ENCODE measurements around the gene COA3.

COA3 gene

DNA sequence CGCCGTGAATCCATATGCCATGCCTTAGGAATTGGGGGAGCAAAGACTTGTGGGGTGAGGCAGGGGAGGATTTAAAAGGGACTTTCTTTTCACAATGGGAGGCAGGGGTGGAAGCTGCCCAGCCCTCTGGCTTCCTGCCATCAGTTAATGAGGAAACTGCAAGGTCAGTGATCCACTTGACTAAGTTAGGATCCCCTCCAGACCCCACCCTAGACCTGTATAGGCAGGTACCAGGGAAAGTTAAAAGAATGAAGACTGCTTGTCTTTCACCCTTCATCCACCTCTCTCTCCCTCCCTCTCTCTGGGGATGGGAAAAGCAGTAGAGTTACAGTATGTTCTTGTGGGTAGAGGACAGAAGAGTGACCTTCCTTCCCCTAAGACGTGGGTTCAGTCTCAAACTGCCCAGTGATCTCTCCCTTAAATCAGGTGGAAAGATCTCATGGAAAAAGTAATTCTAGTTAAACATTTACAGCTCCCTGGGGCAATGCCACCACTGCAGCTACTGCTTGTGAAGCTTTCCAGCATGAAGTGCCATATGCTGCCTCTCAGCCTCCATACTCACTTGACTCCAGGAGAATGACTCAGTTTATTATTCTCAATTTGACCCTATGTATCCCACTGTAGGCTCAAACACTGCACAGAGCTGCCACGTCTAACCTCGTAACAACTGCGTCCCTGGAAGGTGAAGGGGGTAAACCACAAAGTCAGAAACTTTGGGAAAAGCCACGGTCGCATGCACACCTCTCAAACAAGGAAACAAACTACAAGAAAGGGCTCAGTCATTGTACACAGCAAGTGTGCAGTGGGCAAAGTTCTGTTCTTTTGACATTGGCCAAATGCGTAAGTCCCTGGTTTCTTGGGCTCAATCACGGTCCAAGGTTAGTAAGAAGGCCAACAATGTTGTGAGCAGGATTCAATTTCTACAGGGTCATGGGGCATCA lies 1.2 kb downstream of the COA3 start:
- H3K27me3 ChIP-seq: peaks cover 11% of the 10 kb centered on the region
- peaks cover 13% of the 10 kb centered on the region in 2 experiments for H3K4me1 ChIP-seq (ENCODE audit: control insufficient read depth in 1 of 2, insufficient read depth in 1 of 2, low read depth in 1 of 2, low read length in 1 of 2)
- H3K27ac ChIP-seq: no peak overlapping the region
- H3K36me3 ChIP-seq: no peaks in the 10 kb centered on the region
- TF ChIP-seq CTCF (IDR thresholded peaks at IDR 0.05): no peak
- H3K4me3 ChIP-seq (ENCODE audit: low read depth in 1 of 2, low read length in 1 of 2): no peak overlapping the region
- H3K9me3 ChIP-seq: no peaks in the 10 kb centered on the region

DNA sequence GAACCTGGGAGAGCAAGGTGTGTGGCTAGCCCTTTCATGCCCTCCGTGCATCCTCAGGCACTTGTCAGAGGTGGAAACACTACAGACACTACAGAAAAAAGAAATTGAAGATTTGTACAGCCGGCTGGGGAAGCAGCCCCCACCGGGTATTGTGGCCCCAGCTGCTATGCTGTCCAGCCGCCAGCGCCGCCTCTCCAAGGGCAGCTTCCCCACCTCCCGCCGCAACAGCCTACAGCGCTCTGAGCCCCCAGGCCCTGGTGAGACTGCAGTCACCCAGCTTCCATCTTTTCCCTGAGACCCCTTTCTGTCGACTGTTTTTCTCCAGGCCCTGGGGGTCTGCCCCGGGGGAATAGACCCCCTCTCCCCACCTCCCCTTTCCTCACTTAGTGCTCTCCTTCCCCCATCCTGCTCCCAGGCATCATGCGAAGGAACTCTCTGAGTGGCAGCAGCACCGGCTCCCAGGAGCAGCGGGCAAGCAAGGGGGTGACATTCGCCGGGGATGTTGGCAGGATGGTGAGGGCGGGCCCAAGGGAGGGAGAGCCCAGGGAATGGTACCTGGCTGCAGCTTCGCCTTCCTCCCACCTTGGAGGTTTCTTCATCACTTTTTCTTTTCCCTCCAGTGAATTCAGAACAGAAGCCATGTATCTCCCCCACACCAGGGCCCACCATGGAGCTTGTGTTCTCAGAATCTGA lies 2.3 kb downstream of the COA3 start:
- H3K4me1 ChIP-seq (ENCODE audit: control insufficient read depth in 1 of 2, insufficient read depth in 1 of 2, low read depth in 1 of 2, low read length in 1 of 2): peaks cover 13% of the 10 kb centered on the region in 2 experiments
- peaks cover 21% of the 10 kb centered on the region for H3K27me3 ChIP-seq
- no peak overlapping the region for H3K4me3 ChIP-seq (ENCODE audit: low read depth in 1 of 2, low read length in 1 of 2)
- H3K27ac ChIP-seq: no peak overlapping the region
- no peaks in the 10 kb centered on the region for H3K9me3 ChIP-seq
- no peak for TF ChIP-seq CTCF (IDR thresholded peaks at IDR 0.05)
- H3K36me3 ChIP-seq: no peaks in the 10 kb centered on the region

DNA sequence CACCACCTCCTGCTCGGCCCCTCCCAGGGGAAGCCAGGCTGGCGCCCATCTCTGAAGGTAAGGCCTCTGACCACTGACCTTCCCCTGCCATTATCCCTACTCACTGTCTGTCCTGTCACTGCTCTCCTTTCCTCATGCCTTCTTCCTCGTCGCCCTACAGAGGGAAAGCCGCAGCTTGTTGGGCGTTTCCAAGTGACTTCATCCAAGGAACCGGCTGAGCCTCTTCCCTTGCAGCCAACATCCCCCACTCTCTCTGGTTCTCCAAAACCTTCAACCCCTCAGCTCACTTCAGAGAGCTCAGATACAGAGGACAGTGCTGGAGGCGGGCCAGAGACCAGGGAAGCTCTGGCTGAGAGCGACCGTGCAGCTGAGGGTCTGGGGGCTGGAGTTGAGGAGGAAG lies 3.0 kb downstream of the COA3 start:
- Histone ChIP-seq H3K4me3 (ENCODE audit: low read depth in 1 of 2, low read length in 1 of 2) (no peak overlapping the region), H3K27me3 (peaks cover 28% of the 10 kb centered on the region), H3K9me3 (no peaks in the 10 kb centered on the region), H3K36me3 (no peaks in the 10 kb centered on the region), H3K4me1 (ENCODE audit: control insufficient read depth in 1 of 2, insufficient read depth in 1 of 2, low read depth in 1 of 2, low read length in 1 of 2) (peaks cover 13% of the 10 kb centered on the region in 2 experiments), H3K27ac (no peak overlapping the region)
- TF ChIP-seq CTCF (IDR thresholded peaks at IDR 0.05): no peak

GRCh38 chr17:42795061-42795460 lies 3.4 kb downstream of the COA3 start:
- Histone ChIP-seq H3K27ac (no peak overlapping the region), H3K4me3 (ENCODE audit: low read depth in 1 of 2, low read length in 1 of 2) (no peak overlapping the region)
- no peak for TF ChIP-seq CTCF (IDR thresholded peaks at IDR 0.05)

GRCh38 chr17:42792545-42792944 lies 6.0 kb downstream of the COA3 start:
- TF ChIP-seq CTCF (IDR thresholded peaks at IDR 0.05): no peak
- Histone ChIP-seq H3K27me3 (peaks cover 52% of the 10 kb centered on the region), H3K36me3 (no peaks in the 10 kb centered on the region)

More at GRCh38 chr17:42795061-42795460, 3.4 kb downstream of the COA3 start:
- peaks cover 28% of the 10 kb centered on the region for H3K27me3 ChIP-seq
- H3K9me3 ChIP-seq: no peaks in the 10 kb centered on the region
- no peaks in the 10 kb centered on the region for H3K36me3 ChIP-seq
- H3K4me1 ChIP-seq (ENCODE audit: control insufficient read depth in 1 of 2, insufficient read depth in 1 of 2, low read depth in 1 of 2, low read length in 1 of 2): peaks cover 13% of the 10 kb centered on the region in 2 experiments

More at GRCh38 chr17:42792545-42792944, 6.0 kb downstream of the COA3 start:
- Histone ChIP-seq H3K9me3 (no peaks in the 10 kb centered on the region), H3K4me1 (ENCODE audit: control insufficient read depth in 1 of 2, insufficient read depth in 1 of 2, low read depth in 1 of 2, low read length in 1 of 2) (peaks cover 0 to under 1% of the 10 kb centered on the region in 2 experiments), H3K4me3 (ENCODE audit: low read depth in 1 of 2, low read length in 1 of 2) (no peak overlapping the region), H3K27ac (no peak overlapping the region)

All from neutrophil (primary cell).